ENCODE data around the gene RAD51AP2. TPM values are rescaled to one million over a fixed set of nuclear protein-coding genes. Genes with fewer than 3 reads are reported as not detected.

The RAD51AP2 gene
- total and polyA plus RNA-seq, 2 of the 13 experiments (the other 11 are each of a cell fraction or from before 2014, with no cell fraction given) = 0.11 to 0.12 TPM

GRCh38 chr2:17540093-17540812 lies 22.0 kb upstream of the RAD51AP2 start, which contains the start of gene VSNL1 (continued):
- TF ChIP-seq SRSF4 (IDR thresholded peaks at IDR 0.05; ENCODE audit: low read depth, low read length, poor library complexity, severe bottlenecking) (no peak), ZNF775 (CRISPR knock-in tag; IDR thresholded peaks at IDR 0.05; ENCODE audit: borderline replicate concordance) (no peak), ZNF549 (CRISPR knock-in tag; IDR thresholded peaks at IDR 0.05) (no peak), ZEB1 (IDR thresholded peaks at IDR 0.05; ENCODE audit: insufficient replicate concordance, low read depth) (peak; percentile 92), ZNF382 (CRISPR knock-in tag; IDR thresholded peaks at IDR 0.05; ENCODE audit: borderline replicate concordance) (no peak), HOMEZ (CRISPR knock-in tag; IDR thresholded peaks at IDR 0.05; ENCODE audit: low read depth) (peak; percentile 85; the same call in 1 of the 2 replicates), ONECUT2 (CRISPR knock-in tag; IDR thresholded peaks at IDR 0.05) (no peak), GATA4 (IDR thresholded peaks at IDR 0.05; ENCODE audit: borderline replicate concordance, low read depth) (peak; percentile 44; the same call in 1 of the 2 replicates), ZNF607 (CRISPR knock-in tag; IDR thresholded peaks at IDR 0.05; ENCODE audit: borderline replicate concordance) (peak; percentile 94), HNF4A (CRISPR knock-in tag; IDR thresholded peaks at IDR 0.05) (peak; percentile 54), FOXO4 (CRISPR knock-in tag; conservative IDR thresholded peaks at IDR 0.05) (no peak), ZNF33A (CRISPR knock-in tag; IDR thresholded peaks at IDR 0.05; ENCODE audit: borderline replicate concordance) (peak; percentile 81; the same call in 1 of the 2 replicates)
- TF ChIP-seq, protein P1, sequence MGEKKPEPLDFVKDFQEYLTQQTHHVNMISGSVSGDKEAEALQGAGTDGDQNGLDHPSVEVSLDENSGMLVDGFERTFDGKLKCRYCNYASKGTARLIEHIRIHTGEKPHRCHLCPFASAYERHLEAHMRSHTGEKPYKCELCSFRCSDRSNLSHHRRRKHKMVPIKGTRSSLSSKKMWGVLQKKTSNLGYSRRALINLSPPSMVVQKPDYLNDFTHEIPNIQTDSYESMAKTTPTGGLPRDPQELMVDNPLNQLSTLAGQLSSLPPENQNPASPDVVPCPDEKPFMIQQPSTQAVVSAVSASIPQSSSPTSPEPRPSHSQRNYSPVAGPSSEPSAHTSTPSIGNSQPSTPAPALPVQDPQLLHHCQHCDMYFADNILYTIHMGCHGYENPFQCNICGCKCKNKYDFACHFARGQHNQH (CRISPR knock-in tag; IDR thresholded peaks at IDR 0.05) = no peak
- TF ChIP-seq, protein P2, sequence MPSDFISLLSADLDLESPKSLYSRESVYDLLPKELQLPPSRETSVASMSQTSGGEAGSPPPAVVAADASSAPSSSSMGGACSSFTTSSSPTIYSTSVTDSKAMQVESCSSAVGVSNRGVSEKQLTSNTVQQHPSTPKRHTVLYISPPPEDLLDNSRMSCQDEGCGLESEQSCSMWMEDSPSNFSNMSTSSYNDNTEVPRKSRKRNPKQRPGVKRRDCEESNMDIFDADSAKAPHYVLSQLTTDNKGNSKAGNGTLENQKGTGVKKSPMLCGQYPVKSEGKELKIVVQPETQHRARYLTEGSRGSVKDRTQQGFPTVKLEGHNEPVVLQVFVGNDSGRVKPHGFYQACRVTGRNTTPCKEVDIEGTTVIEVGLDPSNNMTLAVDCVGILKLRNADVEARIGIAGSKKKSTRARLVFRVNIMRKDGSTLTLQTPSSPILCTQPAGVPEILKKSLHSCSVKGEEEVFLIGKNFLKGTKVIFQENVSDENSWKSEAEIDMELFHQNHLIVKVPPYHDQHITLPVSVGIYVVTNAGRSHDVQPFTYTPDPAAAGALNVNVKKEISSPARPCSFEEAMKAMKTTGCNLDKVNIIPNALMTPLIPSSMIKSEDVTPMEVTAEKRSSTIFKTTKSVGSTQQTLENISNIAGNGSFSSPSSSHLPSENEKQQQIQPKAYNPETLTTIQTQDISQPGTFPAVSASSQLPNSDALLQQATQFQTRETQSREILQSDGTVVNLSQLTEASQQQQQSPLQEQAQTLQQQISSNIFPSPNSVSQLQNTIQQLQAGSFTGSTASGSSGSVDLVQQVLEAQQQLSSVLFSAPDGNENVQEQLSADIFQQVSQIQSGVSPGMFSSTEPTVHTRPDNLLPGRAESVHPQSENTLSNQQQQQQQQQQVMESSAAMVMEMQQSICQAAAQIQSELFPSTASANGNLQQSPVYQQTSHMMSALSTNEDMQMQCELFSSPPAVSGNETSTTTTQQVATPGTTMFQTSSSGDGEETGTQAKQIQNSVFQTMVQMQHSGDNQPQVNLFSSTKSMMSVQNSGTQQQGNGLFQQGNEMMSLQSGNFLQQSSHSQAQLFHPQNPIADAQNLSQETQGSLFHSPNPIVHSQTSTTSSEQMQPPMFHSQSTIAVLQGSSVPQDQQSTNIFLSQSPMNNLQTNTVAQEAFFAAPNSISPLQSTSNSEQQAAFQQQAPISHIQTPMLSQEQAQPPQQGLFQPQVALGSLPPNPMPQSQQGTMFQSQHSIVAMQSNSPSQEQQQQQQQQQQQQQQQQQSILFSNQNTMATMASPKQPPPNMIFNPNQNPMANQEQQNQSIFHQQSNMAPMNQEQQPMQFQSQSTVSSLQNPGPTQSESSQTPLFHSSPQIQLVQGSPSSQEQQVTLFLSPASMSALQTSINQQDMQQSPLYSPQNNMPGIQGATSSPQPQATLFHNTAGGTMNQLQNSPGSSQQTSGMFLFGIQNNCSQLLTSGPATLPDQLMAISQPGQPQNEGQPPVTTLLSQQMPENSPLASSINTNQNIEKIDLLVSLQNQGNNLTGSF (CRISPR knock-in tag; IDR thresholded peaks at IDR 0.05) = peak; percentile 77
- TF ChIP-seq, protein P3, sequence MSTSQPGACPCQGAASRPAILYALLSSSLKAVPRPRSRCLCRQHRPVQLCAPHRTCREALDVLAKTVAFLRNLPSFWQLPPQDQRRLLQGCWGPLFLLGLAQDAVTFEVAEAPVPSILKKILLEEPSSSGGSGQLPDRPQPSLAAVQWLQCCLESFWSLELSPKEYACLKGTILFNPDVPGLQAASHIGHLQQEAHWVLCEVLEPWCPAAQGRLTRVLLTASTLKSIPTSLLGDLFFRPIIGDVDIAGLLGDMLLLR (CRISPR knock-in tag; IDR thresholded peaks at IDR 0.05) = no peak

Data from HepG2 (cell line).